Osteocyte (in vitro differentiated cells): ENCODE data around the gene TMEM94. TPM values are rescaled to one million over a fixed set of nuclear protein-coding genes. Genes with fewer than 3 reads are reported as not detected.

Source experiments
- DNase-seq: peaks from one replicate; pipeline ENCODE4 v3.0.0; 2021; ENCODE audit warnings: mixed read lengths; ENCODE audit not compliant: unreplicated experiment; ENCODE audit errors: extremely low spot score
- H3K27ac Mint-ChIP-seq: one replicate; pipeline ENCODE4 v1.8.0; 2021; ENCODE audit warnings: mild to moderate bottlenecking, mixed read lengths; ENCODE audit not compliant: unreplicated experiment
- H3K27me3 Mint-ChIP-seq: one replicate; pipeline ENCODE4 v1.8.0; 2021; ENCODE audit warnings: mixed read lengths; ENCODE audit not compliant: unreplicated experiment
- H3K36me3 Mint-ChIP-seq: one replicate; pipeline ENCODE4 v1.8.0; 2021; ENCODE audit warnings: mixed read lengths; ENCODE audit not compliant: unreplicated experiment
- H3K4me1 Mint-ChIP-seq: one replicate; pipeline ENCODE4 v1.8.0; 2021; ENCODE audit warnings: mixed read lengths; ENCODE audit not compliant: unreplicated experiment
- H3K4me3 Mint-ChIP-seq: one replicate; pipeline ENCODE4 v1.8.0; 2021; ENCODE audit warnings: mild to moderate bottlenecking, moderate library complexity, mixed read lengths; ENCODE audit not compliant: unreplicated experiment
- H3K9me3 Mint-ChIP-seq: one replicate; pipeline ENCODE4 v1.8.0; 2021; ENCODE audit warnings: mixed read lengths; ENCODE audit not compliant: unreplicated experiment
- total RNA-seq: library from RNA; stranded (reverse); gene quantifications from 2 replicates; pipeline ENCODE4 v1.2.1, GENCODE V29; 2021
- TF ChIP-seq, protein P1 (sequence below): fragments of 200-600 bp; sonication (generic); IDR thresholded peaks from 2 replicates; pipeline ENCODE4 v1.5.0; 2021; ENCODE audit warnings: antibody characterized with exemption, mild to moderate bottlenecking, moderate library complexity

Gene TMEM94
- total RNA-seq, 1 donor from 2014 or later, result 78.4 TPM

DNA sequence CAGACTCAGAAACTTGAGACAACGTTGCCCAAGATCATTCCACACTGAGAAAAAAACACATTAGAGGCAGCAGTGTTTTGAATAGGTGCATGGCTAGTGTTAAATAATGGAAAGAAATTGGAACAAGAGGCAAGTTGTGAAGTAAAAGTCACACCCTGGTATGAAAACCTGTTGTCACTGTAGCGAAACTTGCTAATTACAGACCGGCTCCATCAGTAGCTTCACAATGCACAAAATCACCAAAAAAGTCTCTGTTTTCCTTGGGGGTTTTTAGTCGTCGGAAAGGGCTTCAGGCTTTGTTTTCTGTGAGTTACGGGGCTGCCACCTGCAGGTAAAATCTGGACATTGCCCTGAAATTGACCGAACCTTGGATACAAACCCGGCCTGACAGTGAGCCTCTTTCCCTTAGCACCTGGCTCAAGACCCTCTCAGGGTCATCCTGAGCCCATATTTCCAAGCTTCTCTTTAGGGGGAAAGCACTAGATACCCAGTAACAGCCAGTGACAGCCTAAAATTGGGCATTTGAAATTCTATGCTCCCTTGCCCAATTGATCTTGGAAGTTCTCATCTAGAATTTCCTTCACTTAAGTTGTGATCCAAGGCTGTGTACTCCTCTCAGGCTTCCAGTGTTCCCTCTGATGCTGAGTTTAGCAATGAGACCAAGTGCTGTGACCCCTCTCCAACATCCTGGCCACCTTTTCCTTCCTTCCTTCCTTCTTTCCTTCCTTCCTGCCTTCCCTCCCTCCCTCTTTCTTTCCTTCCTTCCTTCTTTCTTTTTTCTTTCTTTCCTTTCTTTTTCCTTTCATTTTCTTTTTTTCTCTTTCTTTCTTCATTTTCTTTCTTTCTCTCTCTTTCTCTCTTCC lies 43.7 kb upstream of the TMEM94 start:
- Mint-ChIP-seq H3K27me3 (peaks cover 34% of the 10 kb centered on the region), H3K27ac (no peak overlapping the region), H3K36me3 (no peaks in the 10 kb centered on the region), H3K4me1 (peaks cover 9% of the 10 kb centered on the region), H3K4me3 (peak overlapping the region; percentile 60), H3K9me3 (no peaks in the 10 kb centered on the region)
- DNase-seq, result no peak
- TF ChIP-seq, protein P1, sequence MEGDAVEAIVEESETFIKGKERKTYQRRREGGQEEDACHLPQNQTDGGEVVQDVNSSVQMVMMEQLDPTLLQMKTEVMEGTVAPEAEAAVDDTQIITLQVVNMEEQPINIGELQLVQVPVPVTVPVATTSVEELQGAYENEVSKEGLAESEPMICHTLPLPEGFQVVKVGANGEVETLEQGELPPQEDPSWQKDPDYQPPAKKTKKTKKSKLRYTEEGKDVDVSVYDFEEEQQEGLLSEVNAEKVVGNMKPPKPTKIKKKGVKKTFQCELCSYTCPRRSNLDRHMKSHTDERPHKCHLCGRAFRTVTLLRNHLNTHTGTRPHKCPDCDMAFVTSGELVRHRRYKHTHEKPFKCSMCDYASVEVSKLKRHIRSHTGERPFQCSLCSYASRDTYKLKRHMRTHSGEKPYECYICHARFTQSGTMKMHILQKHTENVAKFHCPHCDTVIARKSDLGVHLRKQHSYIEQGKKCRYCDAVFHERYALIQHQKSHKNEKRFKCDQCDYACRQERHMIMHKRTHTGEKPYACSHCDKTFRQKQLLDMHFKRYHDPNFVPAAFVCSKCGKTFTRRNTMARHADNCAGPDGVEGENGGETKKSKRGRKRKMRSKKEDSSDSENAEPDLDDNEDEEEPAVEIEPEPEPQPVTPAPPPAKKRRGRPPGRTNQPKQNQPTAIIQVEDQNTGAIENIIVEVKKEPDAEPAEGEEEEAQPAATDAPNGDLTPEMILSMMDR, result peak; percentile 81

DNA sequence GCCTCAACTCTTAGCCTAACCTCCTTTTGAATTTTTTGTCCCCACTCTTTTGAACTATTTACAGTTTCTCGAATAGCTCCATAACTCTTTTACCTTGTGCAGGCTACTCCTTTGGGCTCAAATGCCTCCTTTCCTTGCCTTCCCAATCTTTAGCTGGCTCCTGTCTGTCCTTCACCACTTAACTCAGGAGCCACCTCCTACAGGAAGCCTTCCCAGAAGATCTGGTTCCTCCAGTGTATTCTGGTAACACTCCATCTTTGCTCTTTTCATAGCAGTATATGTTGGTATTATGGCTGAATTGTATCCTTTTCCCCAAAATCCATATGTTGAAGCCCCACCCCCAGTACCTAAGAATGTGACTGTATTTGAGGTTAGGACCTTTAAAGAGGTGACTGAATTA lies 41.9 kb upstream of the TMEM94 start:
- Mint-ChIP-seq H3K4me3 (no peak overlapping the region), H3K4me1 (peaks cover 9% of the 10 kb centered on the region), H3K9me3 (no peaks in the 10 kb centered on the region), H3K36me3 (no peaks in the 10 kb centered on the region), H3K27me3 (peaks cover 37% of the 10 kb centered on the region), H3K27ac (no peak overlapping the region)
- DNase-seq, result no peak
- TF ChIP-seq, protein P1, result no peak

DNA sequence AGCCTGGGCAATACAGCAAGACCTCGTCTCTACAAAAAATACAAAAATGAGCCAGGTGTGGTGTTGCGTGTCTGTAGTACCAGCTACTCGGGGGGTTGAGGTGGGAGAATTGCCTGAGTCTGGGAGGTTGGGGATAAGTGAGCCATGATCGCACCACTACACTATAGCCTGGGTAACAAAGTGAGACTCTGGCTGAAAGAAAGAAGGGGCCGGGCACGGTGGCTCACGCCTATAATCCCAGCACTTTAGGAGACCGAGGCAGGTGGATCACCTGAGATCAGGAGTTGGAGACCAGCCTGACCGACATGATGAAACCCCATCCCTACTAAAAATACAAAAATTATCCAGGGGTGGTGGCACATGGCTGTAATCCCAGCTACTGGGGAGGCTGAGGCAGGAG lies 40.4 kb upstream of the TMEM94 start:
- Mint-ChIP-seq H3K4me1 (peaks cover 9% of the 10 kb centered on the region), H3K9me3 (no peaks in the 10 kb centered on the region), H3K27ac (no peak overlapping the region), H3K36me3 (no peaks in the 10 kb centered on the region), H3K4me3 (no peak overlapping the region), H3K27me3 (peaks cover 35% of the 10 kb centered on the region)
- TF ChIP-seq, protein P1, result no peak
- DNase-seq, result no peak

DNA sequence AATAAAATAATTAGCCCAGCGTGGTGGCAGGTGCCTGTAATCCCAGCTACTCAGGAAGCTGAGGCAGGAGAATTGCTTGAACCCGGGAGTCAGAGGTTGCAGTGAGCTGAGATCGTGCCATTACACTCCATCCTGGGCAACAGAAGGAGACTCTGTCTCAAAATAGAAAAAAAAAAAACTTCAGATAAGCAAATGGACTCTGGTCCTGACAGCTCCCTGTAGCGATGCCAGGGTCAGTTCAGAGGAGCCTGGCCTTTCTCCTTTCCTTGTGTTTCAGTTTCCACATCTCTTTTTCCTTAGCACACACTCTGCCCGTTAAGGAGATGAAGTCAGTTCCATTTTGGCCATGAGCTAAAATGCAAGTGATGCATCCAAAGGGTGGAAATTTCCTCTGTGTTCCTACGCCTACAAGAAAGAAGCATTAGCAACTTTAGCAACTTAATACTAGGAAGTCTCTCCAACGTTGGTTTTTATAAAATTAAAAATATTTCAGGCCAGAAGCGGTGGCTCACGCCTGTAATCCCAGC lies 39.3 kb upstream of the TMEM94 start:
- no peak overlapping the region for H3K27ac Mint-ChIP-seq
- no peak overlapping the region for H3K4me3 Mint-ChIP-seq
- peaks cover 6% of the 10 kb centered on the region for H3K4me1 Mint-ChIP-seq
- no peaks in the 10 kb centered on the region for H3K36me3 Mint-ChIP-seq
- H3K9me3 Mint-ChIP-seq, result no peaks in the 10 kb centered on the region
- TF ChIP-seq, protein P1, result no peak
- DNase-seq, result no peak
- H3K27me3 Mint-ChIP-seq, result peaks cover 35% of the 10 kb centered on the region

DNA sequence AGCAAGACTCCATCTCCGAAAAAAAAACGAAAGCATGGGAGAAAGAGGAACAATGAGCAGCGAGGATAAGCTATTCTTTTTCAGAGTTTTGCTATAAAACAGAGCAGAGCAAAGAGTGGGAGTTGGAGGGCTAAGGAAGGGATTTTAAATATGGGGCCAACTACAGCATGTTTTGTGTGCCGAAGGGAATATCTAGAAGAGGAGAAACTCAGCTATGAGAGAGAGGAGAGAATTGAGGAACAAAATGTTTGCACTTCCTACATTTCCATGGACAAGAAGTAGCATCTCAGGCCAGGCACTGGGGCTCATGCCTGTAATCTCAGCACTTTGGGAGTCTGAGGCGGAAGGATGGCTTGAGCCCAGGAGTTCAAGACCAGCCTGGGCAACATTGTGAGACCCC lies 37.9 kb upstream of the TMEM94 start:
- Mint-ChIP-seq H3K4me1 (no peaks in the 10 kb centered on the region), H3K9me3 (no peaks in the 10 kb centered on the region), H3K27me3 (peaks cover 33% of the 10 kb centered on the region), H3K4me3 (no peak overlapping the region), H3K27ac (no peak overlapping the region), H3K36me3 (no peaks in the 10 kb centered on the region)
- DNase-seq, result no peak
- TF ChIP-seq, protein P1, result no peak
